Progenitor cell of endocrine pancreas (in vitro differentiated cells): ENCODE results near the gene CLC. TPM values are rescaled to one million over a fixed set of nuclear protein-coding genes. Genes with fewer than 3 reads are reported as not detected.

Experiments used
- DNase-seq: peaks from one replicate; pipeline ENCODE4 v3.0.0; 2021; ENCODE audit warnings: low spot score; ENCODE audit not compliant: unreplicated experiment
- H3K27ac Mint-ChIP-seq: 2 replicates; pipeline ENCODE4 v1.8.0; 2021; ENCODE audit warnings: mild to moderate bottlenecking, moderate library complexity, mixed read lengths
- H3K27me3 Mint-ChIP-seq: 2 replicates; pipeline ENCODE4 v1.8.0; 2021; ENCODE audit warnings: mixed read lengths
- H3K36me3 Mint-ChIP-seq: 2 replicates; pipeline ENCODE4 v1.8.0; 2022; ENCODE audit warnings: mixed read lengths; ENCODE audit not compliant: insufficient read depth
- H3K4me1 Mint-ChIP-seq: 2 replicates; pipeline ENCODE4 v1.8.0; 2021; ENCODE audit warnings: low read depth, mixed read lengths
- H3K4me3 Mint-ChIP-seq: 2 replicates; pipeline ENCODE4 v1.8.0; 2021; ENCODE audit warnings: low read depth, mild to moderate bottlenecking, moderate library complexity, mixed read lengths
- H3K9me3 Mint-ChIP-seq: 2 replicates; pipeline ENCODE4 v1.8.0; 2021; ENCODE audit warnings: low read depth, mixed read lengths
- CTCF ChIP-seq: fragments of 200-600 bp; sonication (generic); IDR thresholded peaks from one replicate; pipeline ENCODE4 v1.5.0; 2021; ENCODE audit warnings: antibody characterized with exemption, mild to moderate bottlenecking; ENCODE audit not compliant: unreplicated experiment
- total RNA-seq: library from RNA; stranded (reverse); gene quantifications from 2 replicates; pipeline ENCODE4 v1.2.1, GENCODE V29; 2021

The CLC gene
- total RNA-seq, 1 donor from 2014 or later: not detected

- no peak for TF ChIP-seq CTCF
These were observed 32.1 kb downstream of the CLC start for GRCh38 chr19:39705578-39706188.

GRCh38 chr19:39704181-39705044, 33.4 kb downstream of the CLC start, which contains the start of gene LGALS14:
Gene LGALS14, plus strand, starts transcription at chr19:39704481. Its CDS starts 48 bp downstream, at chr19:39704529.
- no peak within 1 kb of the TSS for H3K27ac Mint-ChIP-seq
- no peaks in the 10 kb centered on the region for H3K9me3 Mint-ChIP-seq
- no peaks in the 10 kb centered on the region for H3K36me3 Mint-ChIP-seq
- DNase-seq: no peak
- H3K27me3 Mint-ChIP-seq: peaks cover 11% of the 10 kb centered on the region
- TF ChIP-seq CTCF: no peak
- peaks cover 4% of the 10 kb centered on the region for H3K4me1 Mint-ChIP-seq
- no peak within 1 kb of the TSS for H3K4me3 Mint-ChIP-seq

More at GRCh38 chr19:39705578-39706188, 32.1 kb downstream of the CLC start:
- no peak for DNase-seq
- no peak overlapping the region for H3K27ac Mint-ChIP-seq
- no peaks in the 10 kb centered on the region for H3K36me3 Mint-ChIP-seq
- no peak overlapping the region for H3K4me3 Mint-ChIP-seq
- no peaks in the 10 kb centered on the region for H3K9me3 Mint-ChIP-seq
- H3K27me3 Mint-ChIP-seq: peaks cover 15% of the 10 kb centered on the region
- H3K4me1 Mint-ChIP-seq: peaks cover 4% of the 10 kb centered on the region

- Mint-ChIP-seq H3K27me3 (peaks cover 23% of the 10 kb centered on the region), H3K36me3 (no peaks in the 10 kb centered on the region)
These were observed 36.5 kb downstream of the CLC start for GRCh38 chr19:39701291-39701690.

GRCh38 chr19:39698535-39698934, 39.3 kb downstream of the CLC start:
- H3K4me1 Mint-ChIP-seq: no peaks in the 10 kb centered on the region
- no peak overlapping the region for H3K27ac Mint-ChIP-seq
- H3K36me3 Mint-ChIP-seq: no peaks in the 10 kb centered on the region
- no peak for DNase-seq
- no peak overlapping the region for H3K4me3 Mint-ChIP-seq
- H3K9me3 Mint-ChIP-seq: no peaks in the 10 kb centered on the region
- H3K27me3 Mint-ChIP-seq: peaks cover 32% of the 10 kb centered on the region
- TF ChIP-seq CTCF: no peak

More at GRCh38 chr19:39701291-39701690, 36.5 kb downstream of the CLC start:
- no peak for TF ChIP-seq CTCF
- Mint-ChIP-seq H3K9me3 (no peaks in the 10 kb centered on the region), H3K4me1 (peaks cover 4% of the 10 kb centered on the region), H3K27ac (no peak overlapping the region), H3K4me3 (no peak overlapping the region)
- DNase-seq: no peak

- Mint-ChIP-seq H3K36me3 (no peaks in the 10 kb centered on the region), H3K4me3 (no peak overlapping the region), H3K9me3 (no peaks in the 10 kb centered on the region), H3K4me1 (no peaks in the 10 kb centered on the region), H3K27me3 (peaks cover 42% of the 10 kb centered on the region), H3K27ac (no peak overlapping the region)
- TF ChIP-seq CTCF: no peak
- DNase-seq: no peak
These were observed 41.4 kb downstream of the CLC start for GRCh38 chr19:39696387-39696786.
